A673 (cell line): ENCODE measurements around the gene LIMS1. TPM values are rescaled to one million over a fixed set of nuclear protein-coding genes. Genes with fewer than 3 reads are reported as not detected.
"Not testable (repeated sequence)": the region's sequence is repeated elsewhere in the genome, so short reads cannot be mapped to it uniquely, and the experiment has no call there.

Source experiments
- BruUV-seq: library from RNA; stranded (reverse); fragments of 400-500 nt; replicated peaks from 2 replicates; lab custom pipeline; 2021; lab: Mats Ljungman, UMichigan
- CTCF ChIA-PET: fragments of 300-600 bp; sonication (Branson Sonifier 250); formaldehyde crosslinking; loops from one replicate; lab custom pipeline; 2022; ENCODE audit warnings: antibody characterized with exemption; lab: Charles Lee
- POLR2A ChIA-PET: fragments of 300-600 bp; sonication (Branson Sonifier 250); formaldehyde crosslinking; loops from one replicate; lab custom pipeline; 2022; ENCODE audit warnings: antibody characterized with exemption; ENCODE audit not compliant: low non-redundant PET; lab: Charles Lee
- DNase-seq: peaks from one replicate; pipeline ENCODE4 v3.0.0-alpha.2; 2015; ENCODE audit warnings: low spot score
- H3K27ac ChIP-seq: fragments of 200-600 bp; sonication (generic); 2 replicates; pipeline ENCODE4 v1.5.1; 2016; ENCODE audit warnings: mixed run types, low read depth, mild to moderate bottlenecking, mixed read lengths, antibody characterized with exemption, low read length; ENCODE audit not compliant: poor library complexity, severe bottlenecking
- H3K27me3 ChIP-seq: fragments of 200-600 bp; sonication (generic); replicated peaks from 2 replicates; pipeline ENCODE4 v1.6.1; 2017; ENCODE audit warnings: mixed run types, low read depth, mild to moderate bottlenecking, mixed read lengths, antibody characterized with exemption, low read length; ENCODE audit not compliant: insufficient read depth, poor library complexity
- H3K36me3 ChIP-seq: fragments of 200-600 bp; sonication (generic); 2 replicates; pipeline ENCODE4 v1.6.1; 2016; ENCODE audit warnings: mixed run types, mild to moderate bottlenecking, mixed read lengths, antibody characterized with exemption, low read length; ENCODE audit not compliant: insufficient read depth, poor library complexity, severe bottlenecking
- H3K4me1 ChIP-seq: fragments of 200-600 bp; sonication (generic); 2 replicates; pipeline ENCODE4 v1.6.1; 2017; ENCODE audit warnings: mixed run types, mild to moderate bottlenecking, mixed read lengths, antibody characterized with exemption, low read length; ENCODE audit not compliant: insufficient read depth, poor library complexity, severe bottlenecking
- H3K4me3 ChIP-seq: fragments of 200-600 bp; sonication (generic); 2 replicates; pipeline ENCODE4 v1.5.1; 2016; ENCODE audit warnings: low read depth, mixed run types, mild to moderate bottlenecking, mixed read lengths, low read length; ENCODE audit not compliant: poor library complexity, severe bottlenecking
- H3K9me3 ChIP-seq: fragments of 200-600 bp; sonication (generic); 2 replicates; pipeline ENCODE4 v1.6.1; 2016; ENCODE audit warnings: mixed run types, low read depth, mild to moderate bottlenecking, mixed read lengths, antibody characterized with exemption, low read length; ENCODE audit not compliant: poor library complexity, severe bottlenecking
- CTCF ChIP-seq: fragments of 300-800, 200-600 bp; sonication (generic); conservative IDR thresholded peaks from 2 replicates; pipeline ENCODE4 v1.5.1; 2017; ENCODE audit warnings: low read depth, mild to moderate bottlenecking, antibody characterized with exemption, low read length, moderate library complexity, mixed read lengths
- EZH2 ChIP-seq: fragments of 200-600 bp; sonication (generic); IDR thresholded peaks from 2 replicates; pipeline ENCODE4 v1.6.1; 2017; ENCODE audit warnings: borderline replicate concordance, low read depth, mild to moderate bottlenecking, mixed read lengths, antibody characterized with exemption, low read length; ENCODE audit not compliant: poor library complexity, severe bottlenecking
- intact Hi-C: fragments of 100-400 bp; cut with micrococcal nuclease; formaldehyde crosslinking; loops from one replicate; pipeline ENCODE4 v1.10.0; 2022; ENCODE audit not compliant: unreplicated experiment
- total RNA-seq: library from RNA; stranded (reverse); gene quantifications from 2 replicates; pipeline ENCODE4 v1.2.3, GENCODE V29; 2021

Gene LIMS1
- total RNA-seq, 1 experiment from 2014 or later: 43.9 TPM

- POLR2A ChIA-PET, H3K4me1 ChIP-seq, DNase-seq, H3K4me3 ChIP-seq, H3K36me3 ChIP-seq, H3K9me3 ChIP-seq, H3K27me3 ChIP-seq, H3K27ac ChIP-seq, BruUV-seq, CTCF ChIA-PET, intact Hi-C loops: not testable (repeated sequence)
Observed at GRCh38 chr2:108688818-108689756, 154.8 kb downstream of the LIMS1 start.

- H3K36me3 ChIP-seq, H3K4me1 ChIP-seq, H3K9me3 ChIP-seq, BruUV-seq, DNase-seq, CTCF ChIA-PET, H3K4me3 ChIP-seq, POLR2A ChIA-PET, H3K27ac ChIP-seq, H3K27me3 ChIP-seq: not testable (repeated sequence)
- intact Hi-C loops: loop anchor here (5.0 kb wide), 1 partner anchor 297 kb away; the partner anchor contains the start of gene EDAR
Observed at GRCh38 chr2:108690001-108690400, 155.7 kb downstream of the LIMS1 start.

GRCh38 chr2:108691447-108691846 is 157.2 kb downstream of the LIMS1 start:
- no peak for TF ChIP-seq EZH2
- no peak for TF ChIP-seq CTCF
- H3K4me3 ChIP-seq: no peak overlapping the region
- intact Hi-C loops: loop anchor here (5.0 kb wide), 1 partner anchor 296 kb away; the partner anchor contains the start of gene EDAR
- H3K9me3 ChIP-seq: no peaks in the 10 kb centered on the region
- no peak for DNase-seq
- no peaks in the 10 kb centered on the region for H3K27me3 ChIP-seq
- CTCF ChIA-PET: no interaction called here
- BruUV-seq: no TSS peak
- no peak overlapping the region for H3K27ac ChIP-seq
- no peaks in the 10 kb centered on the region for H3K4me1 ChIP-seq
- POLR2A ChIA-PET: no interaction called here
- no peaks in the 10 kb centered on the region for H3K36me3 ChIP-seq

GRCh38 chr2:108701208-108701607 is 166.9 kb downstream of the LIMS1 start:
- no peak overlapping the region for H3K4me3 ChIP-seq
- no TSS peak for BruUV-seq
- CTCF ChIA-PET: no interaction called here
- no peaks in the 10 kb centered on the region for H3K36me3 ChIP-seq
- no peak for DNase-seq
- intact Hi-C loops: no loop called here
- no peaks in the 10 kb centered on the region for H3K9me3 ChIP-seq
- no peak for TF ChIP-seq EZH2
- no peak for TF ChIP-seq CTCF
- no peaks in the 10 kb centered on the region for H3K27me3 ChIP-seq
- no peaks in the 10 kb centered on the region for H3K4me1 ChIP-seq
- POLR2A ChIA-PET: no interaction called here
- no peak overlapping the region for H3K27ac ChIP-seq
